GM23338 (cell line): Measurements from ENCODE around the gene COMMD4.
"Not testable (repeated sequence)": the region's sequence is repeated elsewhere in the genome, so short reads cannot be mapped to it uniquely, and the experiment has no call there.

Experiments
- CREB1 ChIP-seq: fragments of 250-450 bp; sonication (Bioruptor Pico); IDR thresholded peaks from 2 replicates; pipeline ENCODE4 v1.5.0; 2020; ENCODE audit warnings: low read depth, mild to moderate bottlenecking, moderate library complexity
- CTCF ChIP-seq, 2 experiments: fragments of 200-600 bp in 1 of 2; sonication (generic) in 1 of 2; conservative IDR thresholded peaks; 2 replicates each; pipeline versions ENCODE4 v1.5.1 to v1.6.1; 2016 to 2017; ENCODE audit warnings: antibody characterized with exemption in 2 of 2, low read depth in 2 of 2, mild to moderate bottlenecking in 2 of 2, moderate library complexity in 1 of 2
- ETS1 ChIP-seq: IDR thresholded peaks from 2 replicates; pipeline ENCODE4 v1.6.1; 2016; ENCODE audit warnings: antibody characterized with exemption
- EZH2 ChIP-seq: fragments of 200-600 bp; sonication (generic); IDR thresholded peaks from one replicate; pipeline ENCODE4 v1.8.0; 2017; ENCODE audit warnings: antibody characterized with exemption, mild to moderate bottlenecking, low read depth; ENCODE audit not compliant: unreplicated experiment
- EZH2phosphoT487 ChIP-seq: fragments of 200-600 bp; sonication (generic); IDR thresholded peaks from one replicate; pipeline ENCODE4 v1.8.1; 2018; ENCODE audit warnings: antibody characterized with exemption; ENCODE audit not compliant: unreplicated experiment
- JUNB ChIP-seq: IDR thresholded peaks from one replicate; pipeline ENCODE4 v1.6.1; 2016; ENCODE audit warnings: antibody characterized with exemption; ENCODE audit not compliant: unreplicated experiment
- NANOG ChIP-seq: IDR thresholded peaks from 2 replicates; pipeline ENCODE4 v1.6.1; 2016; ENCODE audit warnings: antibody characterized with exemption, borderline replicate concordance
- POLR2AphosphoS5 ChIP-seq: IDR thresholded peaks from 2 replicates; pipeline ENCODE4 v1.6.1; 2016; ENCODE audit warnings: antibody characterized with exemption, low read depth
- REST ChIP-seq: IDR thresholded peaks from one replicate; pipeline ENCODE4 v1.6.1; 2018; ENCODE audit warnings: antibody characterized with exemption; ENCODE audit not compliant: unreplicated experiment
- STAT1 ChIP-seq: IDR thresholded peaks from one replicate; pipeline ENCODE4 v1.6.1; 2016; ENCODE audit warnings: antibody characterized with exemption; ENCODE audit not compliant: unreplicated experiment
- ZNF114 ChIP-seq: fragments of 250-450 bp; sonication (Bioruptor Pico); IDR thresholded peaks from 2 replicates; pipeline ENCODE4 v1.5.0; 2020; ENCODE audit warnings: mild to moderate bottlenecking, moderate library complexity
- ZNF331 ChIP-seq: fragments of 250-450 bp; sonication (Bioruptor Pico); IDR thresholded peaks from 2 replicates; pipeline ENCODE4 v1.5.0; 2020; ENCODE audit warnings: low read depth, mild to moderate bottlenecking, moderate library complexity
- ZNF462 ChIP-seq: fragments of 250-450 bp; sonication (Bioruptor Pico); IDR thresholded peaks from 2 replicates; pipeline ENCODE4 v1.5.0; 2020; ENCODE audit warnings: mild to moderate bottlenecking, moderate library complexity

GRCh38 chr15:75312548-75312947 is 23.3 kb upstream of the COMMD4 start:
- TF ChIP-seq CTCF (conservative IDR thresholded peaks at IDR 0.05; ENCODE audit: low read depth in 2 of 2); EZH2; EZH2phosphoT487; POLR2AphosphoS5; REST; ZNF331 (CRISPR knock-in tag); STAT1; CREB1; JUNB; ZNF114 (CRISPR knock-in tag); ETS1; NANOG; ZNF462 (CRISPR knock-in tag): not testable (repeated sequence)
